ENCODE measurements around the gene STARD6. TPM values are rescaled to one million over a fixed set of nuclear protein-coding genes. Genes with fewer than 3 reads are reported as not detected.

STARD6 gene
- total RNA-seq, 2 experiments from 2014 or later: not detected

GRCh38 chr18:54351186-54351585, 6.5 kb downstream of the STARD6 start:
- Histone ChIP-seq H3K9me3 (ENCODE audit: control insufficient read depth in 1 of 2, insufficient read depth in 1 of 2, low read length in 2 of 2) (no peaks in the 10 kb centered on the region), H3K36me3 (ENCODE audit: insufficient read depth, low read length) (no peaks in the 10 kb centered on the region), H3K4me3 (ENCODE audit: low read length) (no peak overlapping the region), H3K27ac (ENCODE audit: low read depth in 1 of 2, low read length in 2 of 2) (no peak overlapping the region), H3K4me1 (ENCODE audit: insufficient read depth, low read length) (no peaks in the 10 kb centered on the region), H3K27me3 (ENCODE audit: control insufficient read depth in 1 of 2, insufficient read depth in 2 of 2, low read length in 2 of 2) (peaks cover 0 to 15% of the 10 kb centered on the region in 2 experiments)
- ATAC-seq (ENCODE audit: poor library complexity): no peak
- no peaks in the 10 kb centered on the region for H3K4me1 Mint-ChIP-seq (ENCODE audit: low read depth)
- no peak for DNase-seq
- ChIA-PET CTCF (interaction anchor here (1.0 kb wide), 1 partner anchor 35 kb away, joined by 3 read pairs; no protein-coding TSS in a partner anchor), POLR2A (no interaction called here)
- H3K27me3 Mint-ChIP-seq: peaks cover 26% of the 10 kb centered on the region
- no peak for TF ChIP-seq CTCF (IDR thresholded peaks at IDR 0.05)
- H3K36me3 Mint-ChIP-seq (ENCODE audit: low read depth): no peaks in the 10 kb centered on the region
- H3K4me3 Mint-ChIP-seq: no peak overlapping the region
- H3K27ac Mint-ChIP-seq: no peak overlapping the region
- intact Hi-C loops (cut with DNase I, micrococcal nuclease): loop anchor here in 1 of 2 experiments (5.0 kb wide), 1 partner anchor 79 kb away; no protein-coding TSS in a partner anchor
- H3K9me3 Mint-ChIP-seq: no peaks in the 10 kb centered on the region

- no peaks in the 10 kb centered on the region for H3K4me1 Mint-ChIP-seq (ENCODE audit: low read depth)
- H3K27ac Mint-ChIP-seq: no peak overlapping the region
- H3K36me3 ChIP-seq (ENCODE audit: insufficient read depth, low read length): no peaks in the 10 kb centered on the region
- no peak overlapping the region for H3K4me3 ChIP-seq (ENCODE audit: low read length)
- no peak for TF ChIP-seq CTCF (IDR thresholded peaks at IDR 0.05)
- ATAC-seq (ENCODE audit: poor library complexity) (no peak), DNase-seq (no peak)
- H3K4me1 ChIP-seq (ENCODE audit: insufficient read depth, low read length): no peaks in the 10 kb centered on the region
- H3K27me3 Mint-ChIP-seq: peaks cover 15% of the 10 kb centered on the region
- no peak overlapping the region for H3K27ac ChIP-seq (ENCODE audit: low read depth in 1 of 2, low read length in 2 of 2)
- H3K9me3 ChIP-seq (ENCODE audit: control insufficient read depth in 1 of 2, insufficient read depth in 1 of 2, low read length in 2 of 2): no peaks in the 10 kb centered on the region
- peaks cover 2% of the 10 kb centered on the region for H3K9me3 Mint-ChIP-seq
- ChIA-PET POLR2A (interaction anchor here (1.0 kb wide), 1 partner anchor 19 kb away, joined by 4 read pairs; the partner anchor contains the start of genes C18orf54 and STARD6), CTCF (interaction anchor here (0.8 to 1.5 kb wide), 2 partner anchors 20 to 155 kb away, joined by 3 to 4 read pairs; partner anchors contain the start of genes C18orf54 and STARD6)
- no peak overlapping the region for H3K4me3 Mint-ChIP-seq
- no peaks in the 10 kb centered on the region for H3K36me3 Mint-ChIP-seq (ENCODE audit: low read depth)
- intact Hi-C loops (cut with DNase I, micrococcal nuclease): no loop called here
- no peaks in the 10 kb centered on the region for H3K27me3 ChIP-seq (ENCODE audit: control insufficient read depth in 1 of 2, insufficient read depth in 2 of 2, low read length in 2 of 2)
Observed at GRCh38 chr18:54338230-54338629, 19.4 kb downstream of the STARD6 start.

- DNase-seq (no peak), ATAC-seq (ENCODE audit: poor library complexity) (no peak)
- Mint-ChIP-seq H3K9me3 (no peaks in the 10 kb centered on the region), H3K36me3 (ENCODE audit: low read depth) (no peaks in the 10 kb centered on the region), H3K4me1 (ENCODE audit: low read depth) (no peaks in the 10 kb centered on the region), H3K27me3 (peaks cover 14% of the 10 kb centered on the region), H3K4me3 (no peak overlapping the region), H3K27ac (no peak overlapping the region)
- ChIA-PET POLR2A (no interaction called here), CTCF (no interaction called here)
- H3K4me1 ChIP-seq (ENCODE audit: insufficient read depth, low read length): no peaks in the 10 kb centered on the region
- no peaks in the 10 kb centered on the region for H3K27me3 ChIP-seq (ENCODE audit: control insufficient read depth in 1 of 2, insufficient read depth in 2 of 2, low read length in 2 of 2)
- H3K9me3 ChIP-seq (ENCODE audit: control insufficient read depth in 1 of 2, insufficient read depth in 1 of 2, low read length in 2 of 2): no peaks in the 10 kb centered on the region
- intact Hi-C loops (cut with DNase I, micrococcal nuclease): no loop called here
- TF ChIP-seq CTCF (IDR thresholded peaks at IDR 0.05): no peak
- no peak overlapping the region for H3K27ac ChIP-seq (ENCODE audit: low read depth in 1 of 2, low read length in 2 of 2)
- H3K36me3 ChIP-seq (ENCODE audit: insufficient read depth, low read length): no peaks in the 10 kb centered on the region
- H3K4me3 ChIP-seq (ENCODE audit: low read length): no peak overlapping the region
Observed at GRCh38 chr18:54335638-54336173, 22.0 kb downstream of the STARD6 start.

All from CD4-positive, alpha-beta T cell (primary cell).